Vagina (tissue), 2 donors: ENCODE data around the gene GPER1.

ENCODE experiments used
- POLR2A ChIP-seq, 2 donors: fragments of 450-650 bp; IDR thresholded peaks; one replicate each; pipeline ENCODE4 v1.6.1; 2017; ENCODE audit warnings: antibody characterized with exemption in 2 of 2, mild to moderate bottlenecking in 2 of 2, moderate library complexity in 2 of 2
- POLR2AphosphoS5 ChIP-seq, 2 donors: sonication (generic); formaldehyde crosslinking; IDR thresholded peaks; one replicate each; pipeline ENCODE4 v1.9.0; 2017; ENCODE audit warnings: antibody characterized with exemption in 2 of 2, mild to moderate bottlenecking in 2 of 2, low read depth in 1 of 2; ENCODE audit not compliant: insufficient read depth in 1 of 2
- TF ChIP-seq, protein P1 (sequence below), 3 experiments: fragments of 450-650 bp in 2 of 3; fragments of 200-600 bp in 1 of 3; sonication (generic) in 1 of 3; IDR thresholded peaks; one replicate each; pipeline ENCODE4 v1.5.1; 2017 to 2019; ENCODE audit warnings: antibody characterized with exemption in 3 of 3, mild to moderate bottlenecking in 2 of 3, moderate library complexity in 2 of 3

- TF ChIP-seq, protein P1, sequence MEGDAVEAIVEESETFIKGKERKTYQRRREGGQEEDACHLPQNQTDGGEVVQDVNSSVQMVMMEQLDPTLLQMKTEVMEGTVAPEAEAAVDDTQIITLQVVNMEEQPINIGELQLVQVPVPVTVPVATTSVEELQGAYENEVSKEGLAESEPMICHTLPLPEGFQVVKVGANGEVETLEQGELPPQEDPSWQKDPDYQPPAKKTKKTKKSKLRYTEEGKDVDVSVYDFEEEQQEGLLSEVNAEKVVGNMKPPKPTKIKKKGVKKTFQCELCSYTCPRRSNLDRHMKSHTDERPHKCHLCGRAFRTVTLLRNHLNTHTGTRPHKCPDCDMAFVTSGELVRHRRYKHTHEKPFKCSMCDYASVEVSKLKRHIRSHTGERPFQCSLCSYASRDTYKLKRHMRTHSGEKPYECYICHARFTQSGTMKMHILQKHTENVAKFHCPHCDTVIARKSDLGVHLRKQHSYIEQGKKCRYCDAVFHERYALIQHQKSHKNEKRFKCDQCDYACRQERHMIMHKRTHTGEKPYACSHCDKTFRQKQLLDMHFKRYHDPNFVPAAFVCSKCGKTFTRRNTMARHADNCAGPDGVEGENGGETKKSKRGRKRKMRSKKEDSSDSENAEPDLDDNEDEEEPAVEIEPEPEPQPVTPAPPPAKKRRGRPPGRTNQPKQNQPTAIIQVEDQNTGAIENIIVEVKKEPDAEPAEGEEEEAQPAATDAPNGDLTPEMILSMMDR (IDR thresholded peaks at IDR 0.05), result no peak
- TF ChIP-seq POLR2AphosphoS5 (IDR thresholded peaks at IDR 0.05; ENCODE audit: insufficient read depth in 1 of 2, low read depth in 1 of 2) (no peak), POLR2A (IDR thresholded peaks at IDR 0.05) (no peak)
Observed at GRCh38 chr7:1094870-1095269, 7.0 kb downstream of the GPER1 start.
